Progenitor cell of endocrine pancreas (in vitro differentiated cells): ENCODE results near the gene RTEL1. TPM values are rescaled to one million over a fixed set of nuclear protein-coding genes. Genes with fewer than 3 reads are reported as not detected.
A peak's percentile ranks its signal among the peaks of the same experiment; 100 is the strongest.

Experiments
- DNase-seq: peaks from one replicate; pipeline ENCODE4 v3.0.0; 2021; ENCODE audit warnings: low spot score; ENCODE audit not compliant: unreplicated experiment
- H3K27ac Mint-ChIP-seq: 2 replicates; pipeline ENCODE4 v1.8.0; 2021; ENCODE audit warnings: mild to moderate bottlenecking, moderate library complexity, mixed read lengths
- H3K27me3 Mint-ChIP-seq: 2 replicates; pipeline ENCODE4 v1.8.0; 2021; ENCODE audit warnings: mixed read lengths
- H3K36me3 Mint-ChIP-seq: 2 replicates; pipeline ENCODE4 v1.8.0; 2022; ENCODE audit warnings: mixed read lengths; ENCODE audit not compliant: insufficient read depth
- H3K4me1 Mint-ChIP-seq: 2 replicates; pipeline ENCODE4 v1.8.0; 2021; ENCODE audit warnings: low read depth, mixed read lengths
- H3K4me3 Mint-ChIP-seq: 2 replicates; pipeline ENCODE4 v1.8.0; 2021; ENCODE audit warnings: low read depth, mild to moderate bottlenecking, moderate library complexity, mixed read lengths
- H3K9me3 Mint-ChIP-seq: 2 replicates; pipeline ENCODE4 v1.8.0; 2021; ENCODE audit warnings: low read depth, mixed read lengths
- CTCF ChIP-seq: fragments of 200-600 bp; sonication (generic); IDR thresholded peaks from one replicate; pipeline ENCODE4 v1.5.0; 2021; ENCODE audit warnings: antibody characterized with exemption, mild to moderate bottlenecking; ENCODE audit not compliant: unreplicated experiment
- total RNA-seq: library from RNA; stranded (reverse); gene quantifications from 2 replicates; pipeline ENCODE4 v1.2.1, GENCODE V29; 2021

The RTEL1 gene
- total RNA-seq, 1 donor from 2014 or later = 35.5 TPM

- Mint-ChIP-seq H3K4me3 (peak overlapping the region; percentile 85), H3K36me3 (peaks cover 17% of the 10 kb centered on the region), H3K27ac (no peak overlapping the region), H3K4me1 (peaks cover 11% of the 10 kb centered on the region), H3K27me3 (no peaks in the 10 kb centered on the region), H3K9me3 (no peaks in the 10 kb centered on the region)
- DNase-seq = peak; percentile 9
- no peak for TF ChIP-seq CTCF
Observed at GRCh38 chr20:63706027-63706695, 48.0 kb downstream of the RTEL1 start.

- peak; percentile 47 for TF ChIP-seq CTCF
- Mint-ChIP-seq H3K27me3 (no peaks in the 10 kb centered on the region), H3K4me3 (peak overlapping the region; percentile 85), H3K9me3 (peaks cover under 1% of the 10 kb centered on the region), H3K4me1 (peaks cover 11% of the 10 kb centered on the region), H3K36me3 (peaks cover 22% of the 10 kb centered on the region), H3K27ac (peak overlapping the region; percentile 78)
- peak; percentile 12 for DNase-seq
Observed at GRCh38 chr20:63706852-63707557, 48.9 kb downstream of the RTEL1 start.

DNA sequence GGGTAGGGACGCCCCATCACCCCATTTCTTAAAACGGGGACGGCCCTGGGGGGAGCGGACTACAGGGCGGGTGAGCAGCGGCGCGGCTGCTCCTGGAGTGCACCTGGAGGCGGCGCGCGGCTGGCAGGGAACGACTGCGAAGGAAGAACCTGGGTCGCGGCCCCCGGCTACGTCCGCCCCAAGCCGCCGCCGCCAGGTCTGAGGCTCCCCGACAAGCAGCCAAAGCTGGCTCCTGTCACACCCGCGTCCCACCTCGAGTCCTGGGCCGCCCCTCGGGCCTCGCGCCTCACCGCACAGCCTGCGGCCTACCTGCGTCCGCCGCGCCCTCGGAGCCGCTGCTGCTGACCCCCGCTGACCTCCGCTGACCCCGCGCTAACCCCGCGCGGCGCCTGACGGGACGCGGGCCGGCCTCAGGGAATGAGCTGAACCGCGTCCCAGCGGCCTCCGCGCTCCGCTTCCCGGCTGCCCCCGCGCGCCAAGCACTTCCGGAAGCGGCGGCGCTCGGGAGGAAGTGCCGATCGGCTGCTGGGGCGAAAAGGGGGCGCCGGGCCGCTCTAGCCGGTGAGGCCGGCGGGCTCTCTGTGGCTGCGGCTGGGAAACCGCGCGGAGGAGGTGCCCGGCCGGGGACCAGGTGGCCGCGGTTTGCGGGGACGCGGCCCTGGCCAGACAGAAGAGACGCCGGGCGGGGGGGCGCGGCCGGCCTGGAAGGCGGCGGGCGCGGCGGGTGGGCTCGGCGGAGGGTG is 49.6 kb downstream of the RTEL1 start, which contains the start of the genes ARFRP1 and ZGPAT:
Gene ARFRP1, minus strand, starts transcription at position 419 of the 743 bp plus-strand sequence. CDS start 885 bp downstream, outside the sequence.
Gene ZGPAT, plus strand, starts transcription at position 482 of the 743 bp plus-strand sequence. CDS start 542 bp downstream, outside the sequence.
- peaks cover 5% of the 10 kb centered on the region for H3K9me3 Mint-ChIP-seq

DNA sequence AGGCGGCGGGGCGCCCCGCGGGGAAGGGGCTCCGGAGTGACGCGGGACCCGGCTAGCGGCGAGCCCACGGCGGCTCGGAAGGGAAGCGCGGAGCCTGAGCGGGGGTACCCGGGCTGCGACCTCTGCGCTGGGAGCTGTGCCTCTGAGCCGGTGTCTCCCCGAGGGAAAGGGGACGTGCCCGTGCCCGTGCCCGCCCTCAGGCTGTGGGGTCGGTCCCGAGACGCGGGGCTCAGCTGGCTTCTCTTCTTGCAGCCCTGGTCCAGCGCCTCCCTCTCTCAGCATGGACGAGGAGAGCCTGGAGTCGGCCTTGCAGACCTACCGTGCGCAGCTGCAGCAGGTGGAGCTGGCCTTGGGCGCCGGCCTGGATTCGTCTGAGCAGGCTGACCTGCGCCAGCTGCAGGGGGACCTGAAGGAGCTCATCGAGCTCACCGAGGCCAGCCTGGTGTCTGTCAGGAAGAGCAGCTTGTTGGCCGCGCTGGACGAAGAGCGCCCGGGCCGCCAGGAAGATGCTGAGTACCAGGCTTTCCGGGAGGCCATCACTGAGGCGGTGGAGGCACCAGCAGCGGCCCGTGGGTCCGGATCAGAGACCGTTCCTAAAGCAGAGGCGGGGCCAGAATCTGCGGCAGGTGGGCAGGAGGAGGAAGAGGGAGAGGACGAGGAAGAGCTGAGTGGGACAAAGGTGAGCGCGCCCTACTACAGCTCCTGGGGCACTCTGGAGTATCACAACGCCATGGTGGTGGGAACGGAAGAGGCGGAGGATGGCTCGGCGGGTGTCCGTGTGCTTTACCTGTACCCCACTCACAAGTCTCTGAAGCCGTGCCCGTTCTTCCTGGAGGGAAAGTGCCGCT is 50.4 kb downstream of the RTEL1 start:
- H3K4me1 Mint-ChIP-seq = peaks cover 11% of the 10 kb centered on the region
- DNase-seq = no peak
- no peaks in the 10 kb centered on the region for H3K27me3 Mint-ChIP-seq
- peak overlapping the region; percentile 81 for H3K27ac Mint-ChIP-seq
- H3K36me3 Mint-ChIP-seq = peaks cover 30% of the 10 kb centered on the region
- peaks cover 5% of the 10 kb centered on the region for H3K9me3 Mint-ChIP-seq
- peak overlapping the region; percentile 77 for H3K4me3 Mint-ChIP-seq
- no peak for TF ChIP-seq CTCF

More for the DNA sequence above, 49.6 kb downstream of the RTEL1 start, which contains the start of the genes ARFRP1 and ZGPAT:
- Mint-ChIP-seq H3K27ac (peak within 1 kb of the TSS; percentile 81), H3K36me3 (peaks cover 28% of the 10 kb centered on the region), H3K4me1 (peaks cover 11% of the 10 kb centered on the region), H3K27me3 (no peaks in the 10 kb centered on the region), H3K4me3 (peak within 1 kb of the TSS; percentile 85)
- no peak for TF ChIP-seq CTCF
- peak; percentile 80 for DNase-seq
